ENCODE data around the gene CDH13.

The CDH13 gene

DNA sequence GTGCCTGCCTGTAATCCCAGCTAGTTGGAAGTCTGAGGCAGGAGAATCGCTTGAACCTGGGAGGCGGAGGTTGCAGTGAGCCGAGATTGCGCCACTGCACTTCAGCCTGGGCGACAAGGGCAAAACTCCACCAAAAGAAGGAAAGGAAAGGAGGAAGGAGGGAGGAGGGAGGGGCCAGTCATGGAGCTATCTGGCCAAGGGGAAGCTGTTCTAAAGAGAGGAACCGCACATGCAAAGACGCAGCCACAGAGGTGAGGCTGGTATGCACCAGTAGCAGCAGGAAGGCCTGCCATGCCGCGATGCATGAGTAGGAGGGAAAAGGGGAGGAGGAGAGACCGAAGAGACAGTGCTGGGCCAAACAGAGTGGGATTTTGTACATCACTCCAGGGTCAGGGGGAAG lies 1216.9 kb downstream of the CDH13 start:
- DNase-seq (ENCODE audit: low read depth): no peak

DNA sequence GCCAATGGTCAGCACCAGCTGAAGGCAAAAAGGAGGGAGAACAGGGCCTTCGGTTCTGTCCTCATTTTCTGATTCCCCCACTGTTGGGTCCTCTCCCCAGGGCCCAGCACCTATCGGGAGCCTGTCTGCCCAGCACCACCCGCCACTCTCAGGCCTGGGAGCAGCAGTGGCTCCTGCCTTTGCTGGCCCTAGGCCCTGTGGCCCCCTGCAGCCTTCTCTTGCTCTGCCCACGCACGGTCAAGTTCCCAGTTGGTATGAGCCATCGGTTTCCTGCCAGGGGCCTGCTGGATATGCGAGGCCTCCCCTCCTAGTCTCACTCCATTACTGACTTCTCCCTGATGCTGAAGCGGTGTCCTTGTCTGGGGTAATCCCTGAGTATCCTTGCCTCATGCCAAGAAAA lies 1218.5 kb downstream of the CDH13 start:
- no peak for DNase-seq (ENCODE audit: low read depth)

DNA sequence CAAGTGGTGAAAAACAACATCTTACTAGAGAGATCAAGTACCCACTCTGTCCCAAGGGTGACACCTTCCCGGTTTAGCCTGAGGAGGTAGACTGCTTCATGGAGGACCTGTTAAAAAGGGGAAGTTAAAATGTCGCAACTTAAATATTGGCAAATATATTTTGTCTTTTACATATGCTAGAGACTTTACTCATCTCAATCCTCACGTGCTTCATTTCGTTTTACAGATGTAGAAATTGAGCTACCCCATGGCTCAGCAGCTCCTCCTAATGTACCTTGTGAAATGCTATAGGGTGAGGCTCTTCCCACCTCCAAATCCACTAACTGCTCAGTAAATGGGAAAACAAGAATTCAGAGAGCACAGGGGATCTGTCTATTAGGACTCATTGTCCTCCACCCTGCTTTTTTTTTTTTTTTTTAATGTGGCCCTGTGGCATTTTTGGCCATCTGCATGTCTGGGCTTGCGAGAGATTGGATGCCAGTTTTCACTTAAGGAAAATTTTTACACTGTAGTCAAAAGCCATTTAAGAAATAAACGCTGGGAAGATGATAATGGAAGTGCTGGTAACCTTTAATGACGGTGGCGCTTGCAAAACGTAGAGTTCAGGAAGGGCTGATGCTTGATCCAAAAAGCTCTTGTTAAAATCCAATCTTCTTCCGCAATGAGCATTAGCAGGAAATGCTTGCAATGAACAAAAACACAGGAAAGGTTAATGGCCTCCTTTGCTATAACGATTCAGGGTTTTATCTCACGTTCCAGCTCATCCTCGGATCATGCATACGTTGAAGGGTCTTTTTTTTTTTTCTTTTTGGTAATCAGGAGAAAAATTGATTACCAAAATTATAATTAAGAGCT lies 1220.8 kb downstream of the CDH13 start:
- no peak for DNase-seq (ENCODE audit: low read depth)

DNA sequence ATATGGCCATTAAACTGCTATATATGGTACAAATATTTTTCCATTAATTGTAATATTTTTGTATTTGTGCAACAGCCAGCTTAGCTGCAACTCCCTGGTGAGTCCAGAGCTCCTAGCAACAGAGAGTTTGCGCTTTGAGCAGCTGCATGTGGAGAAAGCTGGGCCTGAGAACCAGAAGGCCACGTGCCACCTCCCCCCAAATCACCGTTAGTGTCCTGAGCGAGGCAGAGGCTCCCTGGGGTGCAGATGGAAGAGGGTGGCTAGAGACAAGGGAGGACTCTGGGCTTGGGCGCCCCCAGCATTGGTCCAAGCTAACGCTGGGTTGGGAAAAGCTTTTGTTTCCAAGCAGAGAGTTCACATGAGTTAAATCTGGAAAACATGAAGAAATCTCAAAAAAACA lies 1222.7 kb downstream of the CDH13 start:
- no peak for DNase-seq (ENCODE audit: low read depth)
